ENCODE results near the gene C4B.
"Not testable (repeated sequence)": the region's sequence is repeated elsewhere in the genome, so short reads cannot be mapped to it uniquely, and the experiment has no call there.

The C4B gene

GRCh38 chr6:31972709-31973350 is 41.8 kb upstream of the C4B start:
- ATAC-seq (replicated peaks) (no peak), DNase-seq (no peak)
- no peaks in the 10 kb centered on the region for H3K27me3 Mint-ChIP-seq
- peaks cover 60% of the 10 kb centered on the region for H3K36me3 Mint-ChIP-seq (ENCODE audit: insufficient read depth)
- peak overlapping the region; percentile 100 for H3K27ac Mint-ChIP-seq
- H3K9me3 Mint-ChIP-seq = no peaks in the 10 kb centered on the region
- peak overlapping the region; percentile 91 to 93 for H3K4me3 Mint-ChIP-seq
- H3K4me1 Mint-ChIP-seq (ENCODE audit: low read depth in 2 of 2) = peaks cover 23 to 29% of the 10 kb centered on the region in 2 donors

GRCh38 chr6:31976065-31976464 is 38.5 kb upstream of the C4B start:
- ATAC-seq (replicated peaks); H3K27me3 Mint-ChIP-seq; H3K9me3 Mint-ChIP-seq; DNase-seq; H3K27ac Mint-ChIP-seq; H3K4me3 Mint-ChIP-seq: not testable (repeated sequence)
- Mint-ChIP-seq H3K4me1 (ENCODE audit: low read depth in 2 of 2) (peaks cover 15 to 17% of the 10 kb centered on the region in 2 donors), H3K36me3 (ENCODE audit: insufficient read depth) (peaks cover 40% of the 10 kb centered on the region)

GRCh38 chr6:31977816-31978431 is 36.7 kb upstream of the C4B start:
- Mint-ChIP-seq H3K9me3 (no peaks in the 10 kb centered on the region), H3K4me1 (ENCODE audit: low read depth in 2 of 2) (peaks cover 5 to 7% of the 10 kb centered on the region in 2 donors), H3K27me3 (no peaks in the 10 kb centered on the region), H3K36me3 (ENCODE audit: insufficient read depth) (peaks cover 22% of the 10 kb centered on the region), H3K4me3 (no peak overlapping the region), H3K27ac (no peak overlapping the region)
- DNase-seq (no peak), ATAC-seq (replicated peaks) (no peak)

- Mint-ChIP-seq H3K9me3 (no peaks in the 10 kb centered on the region), H3K4me1 (ENCODE audit: low read depth in 2 of 2) (no peaks in the 10 kb centered on the region), H3K36me3 (ENCODE audit: insufficient read depth) (peaks cover 18% of the 10 kb centered on the region), H3K27me3 (no peaks in the 10 kb centered on the region), H3K27ac (peak overlapping the region; percentile 53 to 75), H3K4me3 (no peak overlapping the region)
- DNase-seq (no peak), ATAC-seq (replicated peaks) (no peak)
Observed at GRCh38 chr6:31978831-31979230, 35.8 kb upstream of the C4B start.

GRCh38 chr6:31979238-31979898 is 35.2 kb upstream of the C4B start:
- Mint-ChIP-seq H3K4me1 (ENCODE audit: low read depth in 2 of 2) (no peaks in the 10 kb centered on the region), H3K36me3 (ENCODE audit: insufficient read depth) (peaks cover 14% of the 10 kb centered on the region), H3K4me3 (no peak overlapping the region), H3K9me3 (no peaks in the 10 kb centered on the region), H3K27ac (peak overlapping the region; percentile 53 to 75), H3K27me3 (no peaks in the 10 kb centered on the region)
- ATAC-seq (replicated peaks) = no peak
- DNase-seq = no peak

- peak overlapping the region in 1 of 2 donors; percentile 29 for H3K27ac Mint-ChIP-seq
- H3K27me3 Mint-ChIP-seq = not testable (repeated sequence)
Observed at GRCh38 chr6:31980195-31980876, 34.3 kb upstream of the C4B start.

GRCh38 chr6:31980998-31981397 is 33.6 kb upstream of the C4B start:
- H3K4me3 Mint-ChIP-seq; DNase-seq; H3K4me1 Mint-ChIP-seq (ENCODE audit: low read depth in 2 of 2); H3K27me3 Mint-ChIP-seq; H3K9me3 Mint-ChIP-seq; ATAC-seq (replicated peaks); H3K27ac Mint-ChIP-seq: not testable (repeated sequence)
- H3K36me3 Mint-ChIP-seq (ENCODE audit: insufficient read depth) = peaks cover 14% of the 10 kb centered on the region

More at GRCh38 chr6:31980195-31980876, 34.3 kb upstream of the C4B start:
- not testable (repeated sequence) for ATAC-seq (replicated peaks); H3K9me3 Mint-ChIP-seq; H3K4me1 Mint-ChIP-seq (ENCODE audit: low read depth in 2 of 2); DNase-seq; H3K4me3 Mint-ChIP-seq
- peaks cover 14% of the 10 kb centered on the region for H3K36me3 Mint-ChIP-seq (ENCODE audit: insufficient read depth)

GRCh38 chr6:31981744-31982143 is 32.9 kb upstream of the C4B start, which contains the start of gene C4A:
Gene C4A (plus strand): TSS chr6:31982057. CDS start chr6:31982108, 51 bp downstream.
- H3K27me3 Mint-ChIP-seq; ATAC-seq (replicated peaks); H3K27ac Mint-ChIP-seq; H3K4me1 Mint-ChIP-seq (ENCODE audit: low read depth in 2 of 2); DNase-seq; H3K4me3 Mint-ChIP-seq; H3K9me3 Mint-ChIP-seq: not testable (repeated sequence)
- peaks cover 14% of the 10 kb centered on the region for H3K36me3 Mint-ChIP-seq (ENCODE audit: insufficient read depth)

- not testable (repeated sequence) for DNase-seq; ATAC-seq (replicated peaks); H3K27me3 Mint-ChIP-seq; H3K4me1 Mint-ChIP-seq (ENCODE audit: low read depth in 2 of 2); H3K9me3 Mint-ChIP-seq; H3K4me3 Mint-ChIP-seq; H3K27ac Mint-ChIP-seq; H3K36me3 Mint-ChIP-seq (ENCODE audit: insufficient read depth)
Observed at GRCh38 chr6:31989363-31989762, 25.2 kb upstream of the C4B start.

- not testable (repeated sequence) for H3K9me3 Mint-ChIP-seq; ATAC-seq (replicated peaks); DNase-seq; H3K27ac Mint-ChIP-seq; H3K27me3 Mint-ChIP-seq; H3K4me1 Mint-ChIP-seq (ENCODE audit: low read depth in 2 of 2); H3K36me3 Mint-ChIP-seq (ENCODE audit: insufficient read depth); H3K4me3 Mint-ChIP-seq
Observed at GRCh38 chr6:31994421-31994820, 20.2 kb upstream of the C4B start.

- H3K4me1 Mint-ChIP-seq (ENCODE audit: low read depth in 2 of 2); DNase-seq; H3K9me3 Mint-ChIP-seq; ATAC-seq (replicated peaks); H3K27me3 Mint-ChIP-seq; H3K4me3 Mint-ChIP-seq; H3K36me3 Mint-ChIP-seq (ENCODE audit: insufficient read depth); H3K27ac Mint-ChIP-seq: not testable (repeated sequence)
Observed at GRCh38 chr6:31996385-31996784, 18.2 kb upstream of the C4B start.

- not testable (repeated sequence) for H3K27me3 Mint-ChIP-seq; ATAC-seq (replicated peaks); H3K27ac Mint-ChIP-seq; H3K36me3 Mint-ChIP-seq (ENCODE audit: insufficient read depth); DNase-seq; H3K4me3 Mint-ChIP-seq; H3K4me1 Mint-ChIP-seq (ENCODE audit: low read depth in 2 of 2); H3K9me3 Mint-ChIP-seq
Observed at GRCh38 chr6:32002546-32003268, 11.9 kb upstream of the C4B start.

- H3K27ac Mint-ChIP-seq; DNase-seq; ATAC-seq (replicated peaks); H3K36me3 Mint-ChIP-seq (ENCODE audit: insufficient read depth); H3K4me3 Mint-ChIP-seq; H3K4me1 Mint-ChIP-seq (ENCODE audit: low read depth in 2 of 2); H3K27me3 Mint-ChIP-seq; H3K9me3 Mint-ChIP-seq: not testable (repeated sequence)
Observed at GRCh38 chr6:32003301-32003700, 11.3 kb upstream of the C4B start.
